Ovary (tissue), 9 donors: ENCODE measurements around the gene ANAPC5. TPM values are rescaled to one million over a fixed set of nuclear protein-coding genes. Genes with fewer than 3 reads are reported as not detected.

Experiments
- DNase-seq, 5 donors: peaks; one replicate each; pipeline ENCODE4 v3.0.0-alpha.2; 2019 to 2020
- H3K27ac ChIP-seq, 2 donors: fragments of 200-600 bp; one replicate each; pipeline versions ENCODE4 v1.5.1 to v1.8.0; 2019 to 2022
- H3K27me3 ChIP-seq: fragments of 200-600 bp; one replicate; pipeline ENCODE4 v1.8.0; 2022
- H3K36me3 ChIP-seq: fragments of 200-600 bp; sonication (generic); one replicate; pipeline ENCODE4 v1.5.1; 2019
- H3K4me1 ChIP-seq: one replicate; pipeline ENCODE4 v1.8.1; 2013; ENCODE audit warnings: mild to moderate bottlenecking, moderate library complexity; ENCODE audit not compliant: insufficient read depth
- H3K4me3 ChIP-seq: fragments of 200-600 bp; sonication (generic); one replicate; pipeline ENCODE4 v1.5.1; 2017
- H3K9me3 ChIP-seq, 2 donors: fragments of 200-600 bp in 1 of 2; sonication (generic) in 1 of 2; one replicate each; pipeline versions ENCODE4 v1.5.1 to v1.8.1; 2013 to 2019; ENCODE audit warnings: mild to moderate bottlenecking in 1 of 2, moderate library complexity in 1 of 2
- EP300 ChIP-seq: sonication (generic); formaldehyde crosslinking; IDR thresholded peaks from one replicate; pipeline ENCODE4 v1.6.1; 2017; ENCODE audit warnings: antibody characterized with exemption
- POLR2A ChIP-seq: fragments of 450-650 bp; IDR thresholded peaks from one replicate; pipeline ENCODE4 v1.6.1; 2017; ENCODE audit warnings: antibody characterized with exemption, mild to moderate bottlenecking, moderate library complexity
- WGBS, 3 donors: extraction: QIAGEN DNeasy Blood & Tissue Kit in 1 of 3; methylation state at CpG; one replicate each; pipeline versions ENCODE4 v1.1.5 to v1.1.7; 2013 to 2017; 5-methylcytosine and 5-hydroxymethylcytosine counted together
- intact Hi-C, 4 donors: fragments of 100-400 bp; cut with DNase I; formaldehyde crosslinking; loops; one replicate each; pipeline versions ENCODE4 v1.11.0 to v1.15.1; 2022 to 2023
- polyA plus RNA-seq, 2 donors: library from polyadenylated mRNA; stranded (reverse); fragments of 200-250 nt in 1 of 2; fragments of 350-450 nt in 1 of 2; fragmentation: Illumina TruSeq in 1 of 2; extraction: RNeasy Lipid Tissue Mini Kit (QIAGEN cat#74804) in 1 of 2; gene quantifications; one replicate each; pipeline ENCODE4 v1.2.3, GENCODE V29; 2013 to 2014
- total RNA-seq, 7 donors: library from RNA; depleted of rRNA in 2 of 7; stranded (reverse); fragments of >200 nt in 2 of 7; fragmentation: NEBNext Ultra II Directional in 3 of 7; extraction: Animal tissue kit (Norgen Biotek cat#: 25700) in 3 of 7; gene quantifications; one replicate each; pipeline versions ENCODE4 v1.1.0 to v1.2.4, GENCODE V29; 2016 to 2023
- TF ChIP-seq, protein P1 (sequence below), 3 donors: fragments of 450-650 bp in 2 of 3; fragments of 200-600 bp in 1 of 3; IDR thresholded peaks; one replicate each; pipeline versions ENCODE4 v1.5.1 to v1.8.0; 2016 to 2022; ENCODE audit warnings: antibody characterized with exemption in 3 of 3, mild to moderate bottlenecking in 1 of 3
- donor health status: DM: no; HTN: no; CAD: no; lungs with moderate emphysema.
- donor health status: DM: no; HTN: no; CAD: no.
- donor health status: Bipolar disorder and iron deficiency.
- donor health status: DM: yes; HTN: yes; CAD: no.
- donor health status: DM: no; HTN: no; CAD: no.
- donor health status: DM: yes; HTN: yes; CAD: no.

Gene ANAPC5
- total and polyA plus RNA-seq, 9 donors = 58.1 to 149 (median 78.9) TPM

DNA sequence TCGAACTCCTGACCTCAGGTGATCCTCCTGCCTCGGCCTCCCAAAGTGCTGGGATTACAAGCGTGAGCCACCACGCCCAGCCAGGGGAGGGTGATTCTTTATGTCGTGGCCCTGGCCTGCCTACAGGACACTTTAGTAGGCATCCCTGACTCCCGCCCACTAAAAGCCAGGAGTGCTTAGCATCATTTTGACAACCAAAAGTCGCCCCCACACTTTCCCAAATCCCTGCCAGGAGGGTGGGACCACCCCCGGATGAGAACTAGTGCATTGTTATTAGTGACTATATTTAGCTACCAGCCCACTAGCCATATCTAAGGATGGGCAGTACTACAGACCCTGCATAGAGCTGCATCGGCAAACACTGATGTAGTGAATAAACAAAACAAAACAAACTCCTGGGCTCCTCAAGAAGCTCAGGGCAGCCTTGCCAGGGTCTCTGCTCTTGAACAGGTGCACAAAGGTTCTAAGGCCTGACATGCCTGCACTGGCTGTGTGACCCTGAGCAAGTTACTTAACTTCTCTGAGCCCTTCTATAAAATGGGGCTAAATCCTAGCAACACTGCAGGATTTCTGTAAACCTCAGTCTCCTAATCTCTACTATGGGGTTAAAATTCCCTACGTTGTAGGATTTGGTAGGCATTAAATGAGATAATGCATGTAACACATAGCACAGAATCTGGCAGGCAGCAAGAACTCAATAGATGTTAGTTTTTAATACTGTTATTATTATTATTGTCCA, 57.9 kb downstream of the ANAPC5 start:
- 62 to 67% (median 64%) methylated on average over 10 of the region's 10 CpGs for WGBS, 3 donors
- Histone ChIP-seq H3K27me3 (no peaks in the 10 kb centered on the region), H3K36me3 (no peaks in the 10 kb centered on the region), H3K27ac (no peak overlapping the region), H3K9me3 (no peaks in the 10 kb centered on the region), H3K4me1 (peaks cover 11% of the 10 kb centered on the region), H3K4me3 (no peak overlapping the region)
- no peak for DNase-seq
- TF ChIP-seq EP300 (no peak), POLR2A (no peak)
- TF ChIP-seq, protein P1, sequence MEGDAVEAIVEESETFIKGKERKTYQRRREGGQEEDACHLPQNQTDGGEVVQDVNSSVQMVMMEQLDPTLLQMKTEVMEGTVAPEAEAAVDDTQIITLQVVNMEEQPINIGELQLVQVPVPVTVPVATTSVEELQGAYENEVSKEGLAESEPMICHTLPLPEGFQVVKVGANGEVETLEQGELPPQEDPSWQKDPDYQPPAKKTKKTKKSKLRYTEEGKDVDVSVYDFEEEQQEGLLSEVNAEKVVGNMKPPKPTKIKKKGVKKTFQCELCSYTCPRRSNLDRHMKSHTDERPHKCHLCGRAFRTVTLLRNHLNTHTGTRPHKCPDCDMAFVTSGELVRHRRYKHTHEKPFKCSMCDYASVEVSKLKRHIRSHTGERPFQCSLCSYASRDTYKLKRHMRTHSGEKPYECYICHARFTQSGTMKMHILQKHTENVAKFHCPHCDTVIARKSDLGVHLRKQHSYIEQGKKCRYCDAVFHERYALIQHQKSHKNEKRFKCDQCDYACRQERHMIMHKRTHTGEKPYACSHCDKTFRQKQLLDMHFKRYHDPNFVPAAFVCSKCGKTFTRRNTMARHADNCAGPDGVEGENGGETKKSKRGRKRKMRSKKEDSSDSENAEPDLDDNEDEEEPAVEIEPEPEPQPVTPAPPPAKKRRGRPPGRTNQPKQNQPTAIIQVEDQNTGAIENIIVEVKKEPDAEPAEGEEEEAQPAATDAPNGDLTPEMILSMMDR (IDR thresholded peaks at IDR 0.05) = no peak
- intact Hi-C loops = no loop called here

DNA sequence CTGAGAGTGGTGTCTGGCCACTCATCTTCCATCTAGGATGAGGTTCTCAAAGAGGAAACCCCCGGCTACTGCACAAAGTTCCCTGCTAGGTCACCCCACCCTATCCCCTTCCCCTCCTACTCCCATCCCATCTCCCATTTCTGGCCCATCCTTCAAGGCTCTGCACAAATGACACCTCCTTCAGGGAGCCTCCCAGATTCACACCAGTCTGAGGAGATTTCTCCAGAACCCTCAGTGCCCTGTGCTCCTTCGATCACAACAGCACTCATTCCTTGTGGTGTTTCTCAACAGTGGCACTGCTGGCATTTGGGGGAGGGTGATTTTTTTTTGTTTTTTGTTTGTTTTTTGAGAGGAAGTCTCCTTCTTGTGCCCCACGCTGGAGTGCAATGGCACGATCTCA, 58.6 kb downstream of the ANAPC5 start:
- H3K4me3 ChIP-seq = no peak overlapping the region
- H3K27me3 ChIP-seq = no peaks in the 10 kb centered on the region
- TF ChIP-seq, protein P1 (IDR thresholded peaks at IDR 0.05) = no peak
- TF ChIP-seq POLR2A = no peak
- TF ChIP-seq EP300 = no peak
- H3K27ac ChIP-seq = no peak overlapping the region
- 83 to 96% (median 86%) methylated on average over 4 of the region's 4 CpGs for WGBS, 3 donors
- peaks cover 11% of the 10 kb centered on the region for H3K4me1 ChIP-seq
- H3K36me3 ChIP-seq = no peaks in the 10 kb centered on the region
- DNase-seq = no peak
- intact Hi-C loops = no loop called here
- no peaks in the 10 kb centered on the region for H3K9me3 ChIP-seq

DNA sequence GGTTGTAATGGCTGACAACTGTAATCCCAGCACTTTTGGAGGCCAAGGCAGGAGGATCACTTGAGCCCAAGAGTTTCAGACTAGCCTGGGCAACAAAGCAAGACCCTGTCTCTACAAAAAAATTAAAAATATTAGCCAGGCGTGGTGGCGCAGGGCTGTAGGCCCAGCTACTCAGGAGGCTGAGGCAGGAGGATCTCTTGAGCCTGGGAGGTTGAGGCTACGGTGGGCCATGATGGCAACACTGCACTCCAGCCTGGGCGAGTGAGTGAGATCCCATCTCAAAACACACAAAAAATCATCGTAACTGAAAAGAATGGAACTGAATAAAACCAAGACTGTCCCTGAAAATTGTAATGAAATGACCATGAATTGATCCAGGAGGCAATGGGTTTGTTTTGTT, 61.8 kb downstream of the ANAPC5 start:
- 97 to 98% (median 98%) methylated on average over 5 of the region's 5 CpGs for WGBS, 3 donors
- no peaks in the 10 kb centered on the region for H3K9me3 ChIP-seq
- no peaks in the 10 kb centered on the region for H3K36me3 ChIP-seq
- H3K4me3 ChIP-seq = no peak overlapping the region
- peaks cover 23% of the 10 kb centered on the region for H3K4me1 ChIP-seq
- peak overlapping the region; percentile 44 to 78 for H3K27ac ChIP-seq
- no peak for DNase-seq
- H3K27me3 ChIP-seq = no peaks in the 10 kb centered on the region
- TF ChIP-seq EP300 (no peak), POLR2A (no peak)
- TF ChIP-seq, protein P1 (IDR thresholded peaks at IDR 0.05) = no peak
- intact Hi-C loops = no loop called here

DNA sequence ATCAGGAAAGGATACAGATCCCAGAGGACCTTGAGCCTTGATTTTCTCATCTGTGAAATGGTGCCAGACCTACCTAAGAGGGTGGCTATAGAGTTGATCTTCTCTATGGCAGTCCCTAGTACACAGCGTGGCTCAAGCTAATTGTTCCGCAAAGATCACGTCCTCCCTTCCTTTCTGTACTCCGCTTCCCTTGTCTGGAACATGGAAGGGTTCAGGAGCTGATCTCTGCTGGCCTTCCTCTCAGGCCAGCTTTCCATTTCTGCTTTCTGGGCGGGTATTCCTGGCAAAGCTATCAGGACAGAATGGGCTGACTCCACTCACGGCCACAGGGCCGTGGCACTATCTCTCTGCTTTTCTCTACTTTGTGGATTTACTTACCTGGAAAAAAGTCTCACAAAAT, 62.2 kb downstream of the ANAPC5 start:
- DNase-seq = peak in 1 of 5 donors; percentile 8
- H3K27me3 ChIP-seq = no peaks in the 10 kb centered on the region
- no peaks in the 10 kb centered on the region for H3K9me3 ChIP-seq
- H3K36me3 ChIP-seq = no peaks in the 10 kb centered on the region
- peak overlapping the region; percentile 44 to 78 for H3K27ac ChIP-seq
- WGBS, 3 donors = 83 to 88% (median 85%) methylated on average over 7 of the region's 7 CpGs
- H3K4me3 ChIP-seq = no peak overlapping the region
- intact Hi-C loops = loop anchor here in 1 of 4 donors (5.0 kb wide), 1 partner anchor 48 kb away; no protein-coding TSS in a partner anchor
- peaks cover 23% of the 10 kb centered on the region for H3K4me1 ChIP-seq
- TF ChIP-seq POLR2A = no peak
- TF ChIP-seq, protein P1 (IDR thresholded peaks at IDR 0.05) = no peak
- TF ChIP-seq EP300 = no peak
